HS-5 (cell line): Measurements from ENCODE around the gene C1orf210.

Experiments
- DNase-seq: peaks from one replicate; pipeline ENCODE4 v3.0.0-alpha.2; 2012; ENCODE audit warnings: low read depth

The C1orf210 gene

GRCh38 chr1:43293896-43294760 is 8.7 kb upstream of the C1orf210 start:
- DNase-seq, result no peak

GRCh38 chr1:43293176-43293575 is 7.8 kb upstream of the C1orf210 start:
- DNase-seq, result no peak

DNA sequence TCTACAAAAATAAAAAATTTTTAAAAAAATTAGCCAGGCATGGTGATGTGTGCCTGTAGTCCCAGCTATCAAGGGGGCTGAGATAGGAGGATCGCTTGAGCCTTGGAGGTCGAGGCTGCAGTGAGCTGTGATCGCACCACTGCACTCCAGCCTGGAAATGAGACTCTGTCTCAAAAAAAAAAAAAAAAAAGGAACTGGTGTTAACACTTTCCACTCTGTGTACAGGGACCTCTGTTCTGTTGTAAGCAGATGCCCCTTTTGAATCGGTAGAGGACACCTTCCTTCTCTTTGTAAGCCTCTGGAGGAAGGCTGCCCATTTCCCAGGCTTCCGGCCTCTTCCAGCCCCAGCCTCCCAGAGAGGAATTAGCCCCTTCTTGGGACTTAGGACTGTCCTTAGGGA is 7.3 kb upstream of the C1orf210 start:
- DNase-seq, result no peak

GRCh38 chr1:43292216-43292615 is 6.8 kb upstream of the C1orf210 start:
- no peak for DNase-seq

- no peak for DNase-seq
Measured at GRCh38 chr1:43288785-43289706, 3.7 kb upstream of the C1orf210 start.

DNA sequence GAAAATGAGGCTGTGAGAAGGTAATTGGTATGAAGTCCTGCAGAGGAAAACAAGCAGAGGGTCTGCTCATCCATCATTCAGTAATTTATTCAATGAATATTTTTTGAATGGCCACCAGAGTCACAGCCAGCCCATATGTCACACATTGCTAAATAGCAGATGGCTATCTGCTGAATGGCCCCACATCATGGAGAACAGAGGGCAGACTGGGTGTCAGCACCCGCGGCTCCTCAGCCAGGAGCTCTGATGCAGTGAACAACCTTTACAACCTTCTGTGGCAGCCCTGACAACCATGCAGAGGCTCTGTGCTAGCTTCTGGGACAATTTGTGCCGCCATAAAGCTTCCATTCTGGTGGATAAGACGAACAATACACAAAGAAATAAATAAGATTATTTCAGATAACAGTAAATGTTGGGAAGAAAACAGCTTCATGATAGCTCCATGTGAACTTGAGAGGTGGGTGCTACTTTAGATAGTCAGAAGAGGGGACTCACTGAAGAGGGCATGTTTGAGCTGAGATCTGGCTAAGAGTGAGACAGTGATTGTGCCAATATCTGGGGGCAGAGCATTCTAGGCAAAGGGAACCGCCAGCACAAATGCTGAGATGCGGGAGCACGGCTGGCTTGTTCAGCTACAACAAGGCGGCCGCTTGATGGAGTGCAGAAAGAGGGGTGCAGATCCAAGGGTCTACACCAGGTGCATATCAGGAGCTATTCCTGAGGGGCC is 2.8 kb upstream of the C1orf210 start:
- DNase-seq, result no peak

GRCh38 chr1:43286533-43286932 is 1.2 kb upstream of the C1orf210 start:
- no peak for DNase-seq

GRCh38 chr1:43286115-43286514 is 734 bp upstream of the C1orf210 start:
- no peak for DNase-seq

GRCh38 chr1:43284546-43285110 is 753 bp downstream of the C1orf210 start:
- DNase-seq, result no peak

DNA sequence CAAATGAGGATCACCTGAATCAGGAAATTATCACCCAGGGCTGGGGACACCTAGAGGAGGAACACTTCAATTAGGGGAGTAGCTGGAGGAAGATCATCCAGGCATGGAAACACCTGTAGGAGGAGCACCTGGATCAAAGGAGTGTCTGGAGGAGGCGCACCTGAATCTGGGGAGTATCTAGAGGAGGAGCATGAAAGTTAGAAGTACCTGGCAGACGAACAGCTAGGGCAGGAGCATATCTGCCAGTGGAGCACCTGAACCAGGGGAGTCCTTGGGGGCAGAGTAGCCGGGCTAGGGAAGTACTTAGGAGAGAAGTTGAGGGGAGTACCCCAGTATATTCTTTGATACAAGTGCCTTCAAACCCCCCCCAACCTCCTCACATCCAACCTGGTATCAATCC is 1.3 kb downstream of the C1orf210 start:
- DNase-seq, result no peak

GRCh38 chr1:43282220-43283195 is 2.9 kb downstream of the C1orf210 start:
- DNase-seq, result no peak

DNA sequence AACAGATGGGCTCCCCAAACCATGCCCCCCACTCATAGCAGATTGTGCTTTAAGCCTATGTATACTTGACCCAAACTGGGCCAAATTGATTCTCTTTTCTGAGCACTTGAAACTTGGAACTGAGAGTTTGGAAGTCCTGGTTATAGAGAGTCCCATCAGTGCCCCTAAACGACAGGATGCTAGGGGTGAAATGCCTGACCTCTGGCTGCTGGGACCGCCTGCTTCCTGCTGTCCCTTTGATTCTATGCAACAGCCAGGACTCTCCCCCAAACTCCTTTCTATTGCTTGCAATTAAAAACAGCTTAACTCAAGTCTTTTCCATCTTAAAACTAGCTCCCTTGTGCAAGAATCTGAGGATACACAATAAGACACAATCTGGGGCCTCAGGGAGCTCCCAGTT is 4.7 kb downstream of the C1orf210 start:
- DNase-seq, result no peak

DNA sequence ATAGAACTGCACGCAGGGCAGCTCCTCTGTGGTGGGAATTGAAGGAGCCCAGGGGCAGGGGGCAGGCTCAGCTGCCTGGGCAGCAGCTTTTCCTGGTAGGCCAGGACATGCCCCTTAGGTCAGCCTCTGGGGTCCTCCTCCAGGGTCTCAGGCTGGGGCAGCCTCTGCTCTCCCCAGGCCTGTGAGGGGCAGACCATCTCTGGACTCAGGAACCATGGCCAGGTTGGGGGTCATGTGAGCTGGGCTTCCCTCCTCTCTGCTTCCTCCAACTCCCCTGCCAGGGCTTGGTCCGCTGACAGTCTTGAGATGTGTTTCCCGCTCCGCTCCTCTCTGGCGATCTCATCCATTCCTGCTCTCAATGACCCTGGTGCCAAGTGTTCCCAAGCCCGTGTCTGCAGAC is 5.7 kb downstream of the C1orf210 start:
- DNase-seq, result no peak

DNA sequence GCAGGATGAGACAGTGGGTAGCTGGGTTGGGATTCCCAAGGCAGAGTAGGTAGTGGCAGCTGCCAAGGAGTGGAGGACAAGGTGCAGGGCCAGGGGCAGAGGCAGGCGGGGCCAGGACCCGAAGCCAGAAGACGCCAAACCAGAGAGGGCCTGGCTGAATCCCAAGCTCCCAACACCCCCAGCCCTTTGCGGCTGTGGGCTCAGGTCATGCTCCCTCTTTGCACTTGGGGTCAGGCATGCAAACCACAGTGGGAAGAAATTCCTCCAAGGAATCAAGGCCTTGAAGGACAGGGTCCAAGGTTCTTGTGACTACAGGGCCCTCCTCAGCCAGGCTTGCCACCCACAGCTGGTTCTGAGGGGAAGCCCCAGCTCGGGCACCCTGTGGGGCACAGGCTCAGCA is 6.2 kb downstream of the C1orf210 start:
- DNase-seq, result no peak

- no peak for DNase-seq
Measured at GRCh38 chr1:43277116-43277876, 8.1 kb downstream of the C1orf210 start.

GRCh38 chr1:43276673-43277072 is 8.7 kb downstream of the C1orf210 start:
- DNase-seq, result no peak

- DNase-seq, result no peak
Measured at GRCh38 chr1:43275826-43276620, 9.4 kb downstream of the C1orf210 start.

DNA sequence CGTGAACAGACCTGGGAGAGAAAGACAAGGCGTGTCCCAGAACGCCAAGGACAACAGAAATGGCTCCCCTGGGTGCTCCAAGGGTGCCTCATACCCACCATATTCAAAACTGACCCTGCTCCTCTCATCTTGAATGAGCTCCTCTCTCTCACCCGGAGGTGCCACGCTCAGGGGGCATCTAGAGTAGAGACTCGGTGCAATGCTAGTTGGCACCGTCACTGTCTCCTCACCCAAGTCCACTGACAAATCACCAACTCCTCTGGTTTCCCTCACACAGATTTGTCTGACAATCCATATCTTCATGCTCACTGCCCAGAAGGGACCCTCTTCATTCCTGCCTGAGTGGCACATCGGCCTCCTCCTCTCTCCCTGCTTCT is 10.6 kb downstream of the C1orf210 start:
- no peak for DNase-seq

- peak; percentile 33 for DNase-seq
Measured at GRCh38 chr1:43274125-43274803, 11.1 kb downstream of the C1orf210 start.
